GM15510 (cell line): ENCODE data around the gene ATXN1.

ENCODE experiments used
- POLR2A ChIP-seq: IDR thresholded peaks from 3 replicates; pipeline ENCODE4 v1.6.1; 2011; ENCODE audit warnings: borderline replicate concordance; ENCODE audit not compliant: insufficient read length; ENCODE audit errors: extremely low read depth

The ATXN1 gene

DNA sequence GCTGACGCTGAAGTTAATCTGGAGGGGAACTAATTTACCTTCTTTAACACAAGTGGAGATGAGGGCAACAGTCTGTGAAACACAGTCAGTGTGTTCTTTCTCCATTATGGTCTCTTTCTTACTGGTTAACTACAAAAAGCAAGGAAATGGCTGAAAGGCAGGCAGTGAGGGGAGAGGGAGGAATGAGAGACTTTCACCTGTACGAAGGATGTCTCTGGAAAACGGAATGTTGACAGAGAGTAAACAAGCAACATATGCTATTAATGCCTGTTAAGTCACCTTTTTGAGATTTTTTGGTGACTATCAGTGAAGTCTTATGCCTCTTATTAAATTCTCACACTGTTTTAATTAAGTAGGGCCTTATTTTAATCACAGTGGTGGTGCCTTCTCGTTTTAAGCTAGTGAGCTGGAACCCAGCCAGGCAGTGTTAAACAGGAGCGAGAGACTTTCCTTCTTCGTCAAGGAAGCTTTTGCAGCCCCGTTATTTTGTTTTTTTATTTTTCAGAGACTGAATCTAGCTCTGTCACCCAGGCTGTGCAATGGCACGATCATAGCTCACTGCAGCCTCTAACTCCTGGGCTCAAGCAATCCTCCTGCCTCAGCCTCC lies 165.6 kb downstream of the ATXN1 start:
- TF ChIP-seq POLR2A, result no peak

DNA sequence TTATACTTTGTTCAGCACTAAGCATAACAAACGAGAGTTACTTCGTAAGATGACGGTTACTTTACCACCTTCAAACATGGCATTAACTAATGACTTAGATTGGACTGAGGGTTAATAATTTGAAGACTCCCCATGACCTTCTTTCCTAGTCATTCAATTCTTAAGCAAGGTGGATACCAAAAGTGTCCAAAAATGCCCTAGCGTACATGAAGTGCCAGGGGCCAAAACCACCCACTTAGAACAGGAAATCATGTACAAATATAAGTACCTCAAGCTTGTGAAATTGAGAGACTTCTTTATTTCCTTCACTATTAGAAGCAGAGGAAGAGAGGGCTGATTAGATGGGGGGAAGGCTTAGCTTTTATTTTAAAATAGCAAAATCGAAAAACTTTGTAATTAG lies 166.4 kb downstream of the ATXN1 start:
- TF ChIP-seq POLR2A, result no peak

DNA sequence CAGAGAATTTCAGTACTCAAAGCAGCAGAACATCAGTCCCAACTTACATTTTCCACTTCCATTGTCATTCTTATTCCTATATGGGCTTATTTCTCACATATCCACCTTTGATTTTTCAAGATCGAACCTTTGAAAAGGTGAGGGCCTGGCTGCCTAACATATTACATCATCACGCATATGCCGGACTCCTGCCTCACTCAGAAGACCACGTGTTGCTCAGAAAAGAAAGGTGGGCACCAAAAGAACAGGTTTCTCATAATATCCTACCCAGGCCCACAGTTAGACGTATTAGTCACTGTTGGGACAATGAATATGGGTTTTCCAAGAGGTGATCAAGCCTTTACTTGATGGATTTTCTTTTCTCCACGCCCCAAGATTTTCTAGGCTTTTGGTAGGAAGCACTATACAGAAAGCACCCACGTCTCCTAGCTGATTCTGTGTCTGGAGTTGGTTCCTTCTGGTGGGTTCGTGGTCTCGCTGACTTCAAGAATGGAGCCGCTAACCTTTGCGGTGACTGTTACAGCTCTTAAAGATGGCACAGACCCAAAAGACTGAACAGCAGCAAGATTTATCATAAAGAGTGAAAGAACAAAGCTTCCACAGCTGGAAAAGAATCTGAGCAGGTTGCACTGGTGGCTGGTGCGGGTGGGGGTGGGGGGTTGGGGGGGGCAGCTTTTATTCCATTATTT lies 168.9 kb downstream of the ATXN1 start:
- TF ChIP-seq POLR2A, result no peak

DNA sequence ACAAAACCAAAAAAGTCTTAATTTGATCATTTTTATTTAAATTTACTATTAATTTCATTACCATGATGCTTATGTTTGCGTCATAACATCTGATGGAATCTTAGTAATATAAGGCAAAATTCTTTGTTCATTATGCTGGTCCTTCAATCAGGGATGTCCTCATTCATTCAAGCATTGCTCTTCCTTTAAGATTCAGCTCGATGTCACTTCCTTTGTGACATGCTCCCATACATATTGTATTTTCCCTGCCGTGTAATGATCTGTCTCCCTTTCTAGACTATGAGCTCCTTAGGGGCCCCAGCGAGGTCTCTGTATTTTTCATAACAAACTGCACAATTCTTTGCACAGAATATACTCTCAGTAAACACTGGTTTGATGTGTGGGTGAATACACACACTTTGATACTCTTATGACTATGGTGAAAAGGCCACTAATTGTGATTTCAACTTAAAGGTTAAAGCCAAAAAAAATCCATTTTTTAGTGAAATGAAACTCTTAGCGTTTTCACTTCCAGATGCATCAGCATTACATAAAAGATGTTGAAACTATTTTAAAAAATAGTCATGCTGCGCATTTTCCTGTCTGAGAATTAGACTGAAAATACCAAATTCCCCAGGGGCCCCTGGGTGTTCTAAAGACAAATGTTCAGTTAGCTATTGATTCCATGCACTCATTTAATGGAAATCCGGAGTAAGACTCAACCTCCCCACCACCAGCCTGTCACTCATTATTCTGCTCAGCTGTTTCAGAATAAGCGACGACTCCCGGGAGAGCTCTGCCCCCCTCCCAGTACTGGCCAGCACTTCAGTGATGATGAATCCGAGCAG lies 169.7 kb downstream of the ATXN1 start:
- TF ChIP-seq POLR2A, result no peak

DNA sequence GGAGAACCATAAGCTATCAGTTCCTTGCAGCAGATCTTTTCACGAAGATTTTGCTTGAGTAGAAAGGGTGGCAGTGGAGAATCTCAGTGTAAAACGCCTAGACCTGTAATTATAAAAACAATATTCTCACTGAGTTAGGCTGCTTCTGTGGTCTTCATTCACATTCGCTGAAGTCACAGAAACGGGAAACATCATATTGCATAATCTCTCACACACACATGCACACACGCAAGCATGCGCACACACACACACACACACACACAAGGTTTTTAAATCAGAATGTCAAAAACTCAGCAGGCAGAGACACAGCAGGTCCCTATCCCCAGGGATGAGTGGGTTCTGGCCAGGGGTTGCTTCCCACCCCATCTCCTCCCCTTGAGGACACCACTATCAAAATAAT lies 175.5 kb downstream of the ATXN1 start:
- no peak for TF ChIP-seq POLR2A

DNA sequence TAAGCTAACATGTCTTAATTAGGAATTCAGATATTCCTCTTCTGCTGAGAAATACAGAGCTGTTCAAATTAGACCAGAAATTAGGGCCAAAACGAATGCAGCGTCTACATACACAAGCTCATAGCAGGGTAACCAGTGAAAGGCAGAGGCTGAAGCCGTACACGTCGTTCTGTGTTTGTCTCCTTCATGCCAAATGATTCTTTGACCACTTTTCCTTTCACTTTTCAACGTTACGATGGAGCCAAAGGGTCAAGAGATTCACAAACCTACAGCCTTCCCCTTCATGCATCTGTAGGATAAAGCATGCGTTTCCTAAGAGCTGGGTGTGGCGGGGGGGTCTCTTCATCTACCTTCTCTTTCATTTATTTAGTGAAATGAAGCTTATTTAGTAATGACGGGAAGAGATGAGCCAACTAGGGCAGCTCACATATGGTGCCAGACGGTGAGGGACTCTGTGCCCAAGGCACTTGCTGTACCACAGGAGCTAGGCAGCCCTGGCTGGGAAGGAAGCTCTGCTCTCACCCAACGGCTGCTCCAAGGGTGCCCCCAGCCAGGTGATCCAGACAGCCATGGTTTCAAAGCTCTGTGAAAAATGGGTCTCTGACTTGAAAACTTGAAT lies 178.0 kb downstream of the ATXN1 start:
- no peak for TF ChIP-seq POLR2A

DNA sequence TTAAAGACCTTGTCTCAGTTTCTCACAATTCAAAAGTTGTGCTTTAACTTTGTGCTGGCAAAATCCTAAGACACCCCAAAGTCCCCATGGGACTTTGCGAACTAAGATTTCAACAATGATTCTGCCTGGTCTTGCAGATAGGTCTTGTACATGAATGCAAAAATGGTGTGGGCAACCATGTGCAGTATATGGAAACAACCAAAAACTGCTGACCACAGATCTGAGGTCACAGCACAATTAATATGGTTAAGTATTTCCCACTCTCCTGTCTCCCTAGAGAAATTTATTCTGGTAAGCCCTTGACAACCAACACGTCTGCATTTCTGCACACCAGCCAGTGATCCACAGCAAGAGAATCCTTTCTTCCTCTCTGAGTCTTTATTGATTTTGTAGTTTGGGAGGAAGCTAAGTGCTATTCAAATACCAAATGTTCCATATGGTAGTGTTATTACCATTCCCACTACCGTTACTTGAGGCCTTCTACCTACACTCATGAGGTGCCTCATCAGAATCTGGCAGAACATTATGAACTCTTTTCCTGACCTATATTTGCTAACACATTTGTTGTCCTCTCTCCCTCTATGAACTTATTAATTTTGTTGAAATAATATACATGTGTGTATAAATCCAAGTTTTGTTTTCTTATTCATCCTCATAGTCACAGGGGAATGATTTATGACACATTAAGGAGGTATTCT lies 178.7 kb downstream of the ATXN1 start:
- TF ChIP-seq POLR2A, result no peak

DNA sequence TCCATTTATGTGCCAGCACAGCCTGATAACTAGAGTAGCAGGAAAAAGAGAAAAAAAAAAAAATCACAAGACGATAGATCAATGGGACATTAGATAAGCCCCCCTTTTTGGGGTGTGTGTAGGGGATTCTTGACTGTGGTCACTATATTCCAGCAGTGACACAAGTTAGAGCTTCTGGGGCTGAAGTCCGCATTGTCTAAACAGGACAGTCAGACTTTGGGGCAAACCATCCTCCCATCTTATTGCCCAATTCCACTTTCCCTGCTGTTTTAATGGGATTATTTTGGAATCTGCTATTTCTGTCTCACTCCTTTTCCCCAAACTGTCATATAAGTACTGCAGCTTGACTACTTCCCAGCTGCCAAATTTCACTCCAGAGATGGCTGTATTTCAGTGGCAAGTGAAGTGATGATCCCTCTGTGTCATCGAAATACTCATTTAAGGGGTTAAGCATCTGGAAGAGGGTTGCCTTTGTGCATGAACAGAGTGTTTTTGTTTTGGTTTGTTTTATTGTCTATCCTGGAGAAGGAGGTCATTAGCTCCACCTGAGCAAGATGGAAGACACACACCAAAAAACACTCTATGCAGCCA lies 182.5 kb downstream of the ATXN1 start:
- TF ChIP-seq POLR2A, result no peak

DNA sequence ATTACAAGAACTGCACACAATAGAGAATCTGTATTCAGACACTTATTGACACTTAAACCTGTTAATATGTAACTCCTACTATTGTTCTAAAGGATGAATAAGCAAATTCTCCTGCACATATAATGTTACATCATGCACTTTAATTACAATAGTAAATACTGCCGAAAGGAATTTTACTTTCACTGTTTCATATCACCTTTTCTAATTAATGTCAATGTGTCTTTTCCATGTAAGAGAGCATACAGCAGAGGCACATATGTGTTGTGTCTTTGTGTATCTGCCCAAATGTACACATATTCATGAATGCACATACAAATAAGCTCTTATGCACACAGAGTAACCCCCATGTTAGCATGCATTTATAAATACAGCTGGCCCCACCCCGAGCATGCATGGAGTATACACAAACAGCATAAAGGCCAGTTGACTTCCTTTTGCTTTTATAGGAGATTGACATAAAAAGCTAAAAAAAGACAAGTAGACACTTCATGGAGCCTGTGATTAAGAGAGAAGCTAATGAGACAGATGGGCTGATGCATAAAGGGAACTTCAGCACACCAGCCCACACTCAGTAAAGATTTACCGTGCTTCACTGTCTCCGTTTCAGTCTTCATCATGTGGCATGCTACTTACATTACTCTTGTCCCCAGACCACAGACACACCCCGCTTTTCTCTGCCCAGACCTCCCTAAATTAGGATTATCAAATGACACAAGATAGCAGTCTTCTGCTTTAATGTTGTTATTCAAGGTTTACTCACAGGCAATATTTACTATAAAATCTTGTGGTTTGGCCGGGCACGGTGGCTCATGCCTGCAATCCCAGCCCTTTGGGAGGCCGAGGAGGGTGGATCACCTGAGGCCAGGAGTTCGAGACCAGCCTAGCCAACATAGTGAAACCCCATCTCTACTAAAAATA lies 184.6 kb downstream of the ATXN1 start:
- no peak for TF ChIP-seq POLR2A

DNA sequence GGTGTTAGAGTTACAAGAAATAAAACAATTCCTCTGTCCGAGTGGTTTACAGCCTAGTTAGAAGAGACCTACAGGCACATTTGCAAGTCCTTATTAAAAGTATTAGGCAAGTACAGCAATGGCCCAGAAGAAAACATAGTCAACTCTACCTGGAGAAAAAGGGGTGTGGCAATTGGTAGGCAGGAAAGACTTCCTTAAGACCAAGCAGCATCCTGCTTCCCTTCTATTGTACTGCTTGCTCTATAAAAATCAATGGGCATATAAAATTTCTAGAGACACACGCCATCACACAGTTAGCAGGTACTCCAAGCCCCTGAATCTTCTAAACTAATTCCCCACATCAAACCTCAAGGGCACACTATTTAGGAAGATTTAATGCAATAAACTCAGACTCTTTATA lies 185.6 kb downstream of the ATXN1 start:
- no peak for TF ChIP-seq POLR2A

DNA sequence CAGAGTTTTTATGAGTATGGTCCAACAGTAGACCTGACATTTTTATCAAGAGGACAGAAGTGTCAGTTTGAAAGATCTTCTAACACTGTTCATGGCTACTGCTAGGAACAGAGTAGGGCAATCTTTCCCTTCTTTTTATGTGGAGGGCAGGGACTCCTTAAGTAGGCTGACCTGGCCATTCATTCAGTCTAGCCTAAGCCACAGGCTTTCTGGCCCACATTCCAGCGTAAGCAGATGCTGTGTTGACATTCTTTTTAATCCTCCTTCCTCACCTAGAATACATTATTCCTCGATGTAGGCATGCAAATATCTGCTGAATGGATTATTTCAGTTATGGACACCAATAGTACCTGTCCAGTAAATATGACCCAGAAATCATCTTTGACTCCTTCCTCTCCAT lies 188.3 kb downstream of the ATXN1 start:
- TF ChIP-seq POLR2A, result no peak

DNA sequence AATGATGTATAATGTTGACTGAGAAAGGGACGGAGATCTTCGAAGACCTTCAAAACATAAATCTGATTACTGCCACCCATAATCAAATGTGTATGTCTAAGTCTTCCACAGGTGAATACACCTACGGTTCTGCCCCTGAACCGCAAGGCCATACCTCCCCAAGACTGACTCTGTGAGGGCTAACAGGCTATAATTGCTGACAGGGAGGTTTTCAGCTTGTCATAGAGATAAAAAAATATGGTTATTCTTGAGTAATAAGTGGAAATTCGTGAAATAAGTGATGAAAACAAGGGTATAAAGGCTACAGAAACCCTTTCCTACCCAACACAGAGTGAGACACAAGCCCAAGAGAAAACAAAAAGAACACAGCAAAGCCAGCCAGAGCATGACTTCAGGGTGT lies 188.9 kb downstream of the ATXN1 start:
- no peak for TF ChIP-seq POLR2A

DNA sequence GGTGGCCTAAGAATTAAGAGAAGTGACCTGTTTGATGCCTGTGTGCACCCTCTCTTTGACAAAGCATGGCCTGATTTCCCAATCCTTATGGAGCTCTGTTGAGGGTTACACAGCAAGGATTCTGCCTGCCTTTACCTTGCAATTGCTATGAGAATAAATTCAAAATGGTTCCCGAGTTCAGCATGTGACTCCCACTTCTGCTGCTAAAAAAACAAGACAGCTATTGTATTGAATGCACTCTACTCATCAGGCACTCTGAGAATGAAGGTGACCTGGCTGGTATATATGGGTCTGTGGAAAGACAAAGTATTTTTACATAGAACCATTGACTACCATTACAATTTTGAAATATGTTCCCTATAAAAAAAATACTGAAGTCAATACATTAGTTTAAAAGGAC lies 190.3 kb downstream of the ATXN1 start:
- no peak for TF ChIP-seq POLR2A
